HG03095 (cell line): ENCODE results near the gene SECISBP2L.
A peak's percentile ranks its signal among the peaks of the same experiment; 100 is the strongest.

Experiments used
- ATAC-seq: cut with Tn5 transposase; IDR thresholded peaks from one replicate; pipeline ENCODE4 v1.9.1; 2021; ENCODE audit warnings: moderate library complexity; ENCODE audit not compliant: unreplicated experiment

Gene SECISBP2L

GRCh38 chr15:48966595-48967301 is 79.5 kb downstream of the SECISBP2L start:
- ATAC-seq: peak; percentile 72

- ATAC-seq: peak; percentile 63
These were observed 80.3 kb downstream of the SECISBP2L start for GRCh38 chr15:48965972-48966371.

GRCh38 chr15:48964898-48965297 is 81.3 kb downstream of the SECISBP2L start:
- no peak for ATAC-seq

GRCh38 chr15:48963524-48964113 is 82.6 kb downstream of the SECISBP2L start, which contains the start of gene SHC4:
Gene SHC4, minus strand, starts transcription at chr15:48963919. Its CDS starts 904 bp downstream, at chr15:48963015.
- ATAC-seq: no peak

DNA sequence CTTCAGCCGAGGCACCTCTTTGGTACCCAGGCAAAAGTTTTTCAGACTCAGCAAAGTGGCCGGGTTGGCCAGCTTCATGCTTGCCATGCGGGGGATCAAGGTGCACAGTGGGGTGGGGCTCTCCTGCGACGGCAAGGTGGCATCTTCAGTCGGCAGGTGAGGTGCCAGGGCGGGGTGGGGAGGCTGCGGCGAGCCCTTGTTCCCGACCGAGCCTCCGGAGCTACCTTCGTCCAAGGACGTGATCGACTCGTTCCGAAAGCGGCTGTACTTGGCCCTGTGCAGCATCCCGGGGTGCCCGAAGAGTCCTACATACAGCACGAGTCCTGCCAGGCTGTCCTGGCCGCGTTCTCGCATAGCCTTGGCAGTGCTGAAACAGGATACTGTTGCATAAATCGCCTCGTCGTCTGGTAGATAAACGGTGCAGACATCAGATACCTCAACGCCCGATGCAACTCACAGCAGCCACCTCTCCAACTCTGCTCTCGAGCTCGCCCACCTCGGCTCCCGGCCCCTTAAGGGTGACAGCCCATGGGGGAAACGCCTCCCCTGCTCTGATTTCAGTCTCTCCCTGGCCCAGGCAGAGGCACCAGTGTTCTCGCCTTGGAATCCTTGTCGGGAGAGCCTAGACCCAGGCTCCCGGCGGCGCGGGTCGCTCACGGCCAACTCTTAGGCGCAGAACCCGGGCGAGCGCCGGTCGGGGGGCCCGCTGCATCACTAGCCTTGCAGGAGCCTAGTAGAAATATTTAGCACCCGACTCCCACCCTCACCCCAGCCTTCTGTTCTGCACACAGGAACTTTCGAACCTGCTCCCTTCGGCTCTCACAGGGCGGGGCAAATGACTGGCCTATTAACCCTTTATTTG is 83.4 kb downstream of the SECISBP2L start:
- ATAC-seq: no peak

GRCh38 chr15:48955967-48956366 is 90.3 kb downstream of the SECISBP2L start:
- ATAC-seq: no peak

DNA sequence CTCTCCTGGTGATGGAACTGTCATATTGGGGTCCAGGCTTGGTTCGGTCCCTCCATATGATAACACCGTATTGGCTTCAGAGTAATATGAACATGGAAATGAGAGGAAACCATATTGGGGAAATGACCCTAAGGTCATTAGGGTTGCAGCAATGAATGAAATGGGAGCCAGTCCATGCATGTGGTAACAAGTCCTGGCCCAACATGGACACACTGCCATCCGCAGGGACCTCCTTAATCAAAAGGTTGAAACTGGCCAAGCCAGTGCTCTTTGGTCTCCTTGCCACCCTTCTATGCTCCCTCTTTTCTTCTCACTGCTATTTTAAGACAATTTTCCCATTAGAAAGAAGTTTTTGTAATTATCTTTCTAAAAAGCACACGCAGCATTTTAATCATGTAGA is 90.9 kb downstream of the SECISBP2L start:
- ATAC-seq: no peak

DNA sequence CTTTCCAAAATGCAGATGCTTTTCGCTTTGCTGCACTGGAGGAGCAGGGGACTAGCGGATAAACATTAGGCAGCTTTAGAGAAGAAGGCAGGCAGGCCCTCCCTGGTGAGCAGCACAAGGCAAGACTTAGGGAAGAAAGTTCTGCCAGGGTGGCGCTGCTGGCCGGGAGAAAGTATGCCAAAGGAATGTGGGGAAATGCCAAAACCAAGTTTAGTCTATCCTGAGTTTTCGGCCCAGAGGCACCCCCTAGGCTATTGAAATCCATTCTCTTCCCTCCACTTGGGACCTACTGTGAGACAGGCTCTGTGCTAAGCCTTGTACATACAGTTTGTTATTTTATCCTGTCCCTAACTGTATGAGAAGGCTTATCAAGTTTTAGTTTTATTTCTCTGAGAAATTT is 91.7 kb downstream of the SECISBP2L start:
- no peak for ATAC-seq

DNA sequence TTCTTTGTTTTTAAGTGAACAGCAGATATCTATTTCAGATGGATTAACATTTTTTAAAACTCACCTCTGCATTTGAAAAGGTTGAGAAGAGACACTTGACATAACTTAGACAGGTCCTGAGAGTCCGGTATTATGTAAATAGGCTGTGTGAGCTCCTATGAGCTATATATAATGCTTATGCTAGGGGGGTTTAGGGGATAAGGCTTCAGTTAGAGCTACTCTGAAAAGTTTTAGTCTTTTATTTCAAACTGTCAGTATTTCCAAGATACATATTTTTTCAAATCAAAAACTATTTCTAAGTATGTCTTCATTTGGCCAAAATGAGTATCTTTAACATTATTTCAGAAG is 99.4 kb downstream of the SECISBP2L start:
- no peak for ATAC-seq

GRCh38 chr15:48946074-48946839 is 100.0 kb downstream of the SECISBP2L start:
- ATAC-seq: no peak

- ATAC-seq: no peak
These were observed 100.9 kb downstream of the SECISBP2L start for GRCh38 chr15:48945386-48945785.

GRCh38 chr15:48941904-48942303 is 104.3 kb downstream of the SECISBP2L start:
- no peak for ATAC-seq

- peak; percentile 90 for ATAC-seq
These were observed 105.7 kb downstream of the SECISBP2L start for GRCh38 chr15:48940508-48940907.

DNA sequence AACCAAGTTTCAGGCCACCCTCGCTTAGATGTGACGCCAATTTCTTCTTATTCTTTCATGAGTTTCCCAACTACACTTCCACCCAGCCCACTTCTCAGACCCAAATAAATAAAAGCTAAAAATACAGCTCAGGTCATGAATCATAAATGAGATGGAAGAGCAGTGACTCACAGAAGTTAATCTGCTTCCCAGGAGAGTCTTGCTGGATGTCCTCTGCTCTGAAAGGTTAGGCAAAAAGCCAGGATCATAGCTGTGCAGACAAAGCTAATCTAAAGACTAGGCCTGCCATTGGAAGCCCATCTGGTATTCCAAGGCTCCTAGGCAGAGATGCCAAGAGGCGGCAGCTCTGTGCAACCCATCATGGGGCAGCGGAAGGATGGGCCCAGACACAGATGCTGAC is 106.6 kb downstream of the SECISBP2L start:
- ATAC-seq: no peak
